Breast epithelium (tissue), 3 donors: ENCODE data around the gene VIT.

Source experiments
- CTCF ChIP-seq, 3 donors: fragments of 450-650 bp; IDR thresholded peaks; one replicate each; pipeline ENCODE4 v1.5.1; 2016 to 2017; ENCODE audit warnings: antibody characterized with exemption in 3 of 3, mild to moderate bottlenecking in 3 of 3, moderate library complexity in 3 of 3
- POLR2AphosphoS5 ChIP-seq, 3 donors: sonication (generic); formaldehyde crosslinking; IDR thresholded peaks; one replicate each; pipeline ENCODE4 v1.6.1; 2017; ENCODE audit warnings: antibody characterized with exemption in 3 of 3

- TF ChIP-seq POLR2AphosphoS5 (IDR thresholded peaks at IDR 0.05), result no peak
- no peak for TF ChIP-seq CTCF (IDR thresholded peaks at IDR 0.05)
Measured at GRCh38 chr2:36771671-36772070, 75.2 kb downstream of the VIT start.
